Endothelial cell of umbilical vein (primary cell): ENCODE results near the gene DHX9. TPM values are rescaled to one million over a fixed set of nuclear protein-coding genes. Genes with fewer than 3 reads are reported as not detected.

Source experiments
- BruUV-seq: library from RNA; stranded (reverse); fragments of 400-500 nt; replicated peaks from 2 replicates; lab custom pipeline; 2021; lab: Mats Ljungman, UMichigan
- CTCF ChIA-PET: fragments of 300-600, 350-600 bp; sonication (Branson Sonifier 250); formaldehyde crosslinking; loops from one replicate; lab custom pipeline; 2021; ENCODE audit warnings: antibody characterized with exemption, inconsistent platforms; lab: Charles Lee
- POLR2A ChIA-PET: fragments of 300-600, 350-600 bp; sonication (Branson Sonifier 250); formaldehyde crosslinking; loops from one replicate; lab custom pipeline; 2021; ENCODE audit warnings: antibody characterized with exemption, inconsistent platforms; lab: Charles Lee
- DNase-seq: peaks from one replicate; pipeline ENCODE4 v3.0.0-alpha.2; 2011; ENCODE audit warnings: low read depth, low spot score
- FAIRE-seq: peaks from 2 replicates; lab custom pipeline; 2011; peaks lifted over from hg19 to GRCh38; lab: Jason Lieb, UNC
- H2AFZ ChIP-seq: 2 replicates; pipeline ENCODE4 v1.6.0; 2012; ENCODE audit warnings: low read depth, low read length, control low read depth, inconsistent platforms
- H3K27ac ChIP-seq: 2 replicates; pipeline ENCODE4 v1.5.1; 2011; ENCODE audit warnings: low read depth, mild to moderate bottlenecking, control low read depth, low read length, moderate library complexity; ENCODE audit not compliant: insufficient read depth
- H3K27me3 ChIP-seq, 2 experiments: 2 replicates each; pipeline versions ENCODE4 v1.6.0 to v1.6.1; 2011; ENCODE audit warnings: low read length in 2 of 2, mixed read lengths in 1 of 2; ENCODE audit not compliant: control insufficient read depth in 2 of 2, insufficient read depth in 2 of 2
- H3K36me3 ChIP-seq, 2 experiments: 2 replicates in 1 of 2; 3 replicates in 1 of 2; pipeline ENCODE4 v1.5.1; 2011; ENCODE audit warnings: low read length in 2 of 2, mild to moderate bottlenecking in 1 of 2, moderate library complexity in 1 of 2; ENCODE audit not compliant: control insufficient read depth in 2 of 2, insufficient read depth in 2 of 2; ENCODE audit errors: extremely low read depth in 1 of 2
- H3K4me1 ChIP-seq: 3 replicates; pipeline ENCODE4 v1.5.1; 2011; ENCODE audit warnings: mild to moderate bottlenecking, low read length; ENCODE audit not compliant: control insufficient read depth, insufficient read depth; ENCODE audit errors: extremely low read depth
- H3K4me2 ChIP-seq: 2 replicates; pipeline ENCODE4 v1.6.1; 2011; ENCODE audit warnings: low read length, control low read depth, mixed read lengths; ENCODE audit not compliant: insufficient read depth
- H3K4me3 ChIP-seq, 3 experiments: fragments of 200-600 bp in 1 of 3; sonication (generic), shearing (Covaris generic) in 1 of 3; replicated peaks in 1 of 3; 2 replicates each; pipeline ENCODE4 v1.5.1; 2011 to 2016; ENCODE audit warnings: control low read depth in 3 of 3, low read length in 3 of 3, mild to moderate bottlenecking in 2 of 3, inconsistent platforms in 1 of 3, low read depth in 1 of 3, moderate library complexity in 1 of 3; ENCODE audit not compliant: insufficient read depth in 1 of 3
- H3K79me2 ChIP-seq: 2 replicates; pipeline ENCODE4 v1.6.0; 2012; ENCODE audit warnings: low read length, inconsistent platforms; ENCODE audit not compliant: control insufficient read depth, insufficient read depth
- H3K9ac ChIP-seq: replicated peaks from 2 replicates; pipeline ENCODE3; 2011; ENCODE audit warnings: low read length, control low read depth; ENCODE audit not compliant: insufficient read depth; ENCODE audit errors: extremely low read depth
- H3K9me1 ChIP-seq: replicated peaks from 3 replicates; pipeline ENCODE4 v1.6.0; 2011; ENCODE audit warnings: mild to moderate bottlenecking, low read length; ENCODE audit not compliant: control insufficient read depth, insufficient read depth; ENCODE audit errors: extremely low read depth
- H3K9me3 ChIP-seq: replicated peaks from 2 replicates; pipeline ENCODE4 v1.5.1; 2012; ENCODE audit warnings: low read length, inconsistent platforms; ENCODE audit not compliant: control insufficient read depth, insufficient read depth
- H4K20me1 ChIP-seq: replicated peaks from 2 replicates; pipeline ENCODE3; 2011; ENCODE audit warnings: mild to moderate bottlenecking, low read length; ENCODE audit not compliant: control insufficient read depth, insufficient read depth; ENCODE audit errors: extremely low read depth
- EZH2 ChIP-seq: IDR thresholded peaks from 2 replicates; pipeline ENCODE4 v1.6.1; 2012; ENCODE audit warnings: borderline replicate concordance, low read depth, mild to moderate bottlenecking, moderate library complexity, low read length, inconsistent platforms; ENCODE audit not compliant: severe bottlenecking
- FOS ChIP-seq: IDR thresholded peaks from 2 replicates; pipeline ENCODE4 v1.6.1; 2011; ENCODE audit warnings: mild to moderate bottlenecking, low read length, moderate library complexity, borderline replicate concordance; ENCODE audit not compliant: insufficient read depth
- GATA2 ChIP-seq: IDR thresholded peaks from 2 replicates; pipeline ENCODE4 v1.7.0; 2011; ENCODE audit warnings: low read depth, mild to moderate bottlenecking, moderate library complexity, mixed read lengths, low read length; ENCODE audit not compliant: insufficient read length, insufficient read depth
- JUN ChIP-seq: IDR thresholded peaks from 2 replicates; pipeline ENCODE4 v1.6.1; 2011; ENCODE audit warnings: borderline replicate concordance, low read depth; ENCODE audit not compliant: insufficient read length, insufficient read depth
- MYC ChIP-seq: IDR thresholded peaks from one replicate; pipeline ENCODE4 v1.6.1; 2011; ENCODE audit warnings: mild to moderate bottlenecking, low read depth, low read length
- POLR2A ChIP-seq: IDR thresholded peaks from 2 replicates; pipeline ENCODE4 v1.6.1; 2012; ENCODE audit warnings: low read depth, mild to moderate bottlenecking, control low read depth, low read length
- POLR2AphosphoS5 ChIP-seq: IDR thresholded peaks from 2 replicates; pipeline ENCODE4 v1.6.1; 2012; ENCODE audit warnings: low read depth, mild to moderate bottlenecking, control low read depth, low read length, moderate library complexity; ENCODE audit not compliant: insufficient read depth
- dilution Hi-C: fragments of 300-500 bp; cut with MboI; formaldehyde crosslinking; loops from one replicate; pipeline ENCODE4 v1.15.0; 2019; ENCODE audit warnings: low sequenced_read_pairs; ENCODE audit not compliant: extremely low pct_ligation_motif_present
- intact Hi-C: fragments of 100-400 bp; cut with micrococcal nuclease; formaldehyde crosslinking; loops from one replicate; pipeline ENCODE4 v1.10.0; 2022
- polyA plus RNA-seq, 4 experiments: library from polyadenylated mRNA; depleted of rRNA in 3 of 4; stranded (reverse) in 3 of 4; unstranded in 1 of 4; fragments of >200 nt; gene quantifications; 2 replicates each; pipeline versions ENCODE4 v1.2.1 to v1.2.3, GENCODE V29; 2011 to 2012; ENCODE audit warnings: missing spikeins in 1 of 4
- total RNA-seq: library from RNA; stranded (reverse); gene quantifications from 2 replicates; pipeline ENCODE4 v1.2.3, GENCODE V29; 2021
- TF ChIP-seq, protein P1 (sequence below): IDR thresholded peaks from 2 replicates; pipeline ENCODE4 v1.6.1; 2011; ENCODE audit not compliant: insufficient read depth, insufficient read length
- TF ChIP-seq, protein P2 (sequence below), 2 donors: IDR thresholded peaks; 1 replicate in 1 of 2; 2 replicates in 1 of 2; pipeline ENCODE4 v1.5.1; 2011; ENCODE audit warnings: low read length in 2 of 2, mild to moderate bottlenecking in 2 of 2, moderate library complexity in 2 of 2, control low read depth in 1 of 2, inconsistent platforms in 1 of 2, low read depth in 1 of 2; ENCODE audit not compliant: insufficient read depth in 1 of 2; ENCODE audit errors: extremely low read depth in 1 of 2

Gene DHX9
- total and polyA plus RNA-seq, 2 donors (not counting 3 experiments of a cell fraction or from before 2014, with no cell fraction given): 142 to 220 TPM

DNA sequence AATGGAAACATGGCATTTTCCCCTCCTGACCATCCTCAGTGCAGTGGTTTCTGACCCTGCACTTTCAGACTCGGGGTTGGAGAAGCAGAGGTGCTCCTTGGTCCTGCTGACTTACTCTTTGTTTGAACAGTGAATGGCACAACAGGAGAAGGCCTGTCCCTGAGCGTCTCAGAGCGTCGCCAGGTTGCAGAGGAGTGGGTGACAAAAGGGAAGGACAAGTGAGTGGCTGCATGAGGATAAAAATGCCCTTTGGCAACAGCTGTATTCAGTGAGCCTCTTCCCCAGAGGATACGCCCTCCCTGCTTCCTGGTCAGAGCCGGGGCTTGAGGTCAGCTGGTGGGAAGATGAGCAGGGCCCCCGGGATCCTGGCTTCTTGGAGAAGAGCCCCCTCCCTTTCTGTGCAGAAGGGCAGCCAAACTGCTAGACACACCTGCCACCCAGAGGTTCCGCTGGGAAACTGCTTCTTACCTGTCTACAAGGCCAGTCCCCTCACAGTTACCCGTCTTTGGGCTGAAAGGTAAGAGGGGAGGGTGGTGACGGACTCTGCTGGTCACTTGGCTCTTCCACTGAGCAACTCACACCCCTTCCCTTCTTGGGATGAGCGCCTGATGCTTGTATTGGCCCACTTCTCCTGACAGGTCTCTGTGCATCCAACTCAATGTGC is 33.0 kb upstream of the DHX9 start:
- Histone ChIP-seq H3K4me2 (no peak overlapping the region), H4K20me1 (no peaks in the 10 kb centered on the region), H3K9me3 (no peaks in the 10 kb centered on the region), H3K4me3 (no peak overlapping the region), H3K4me1 (no peaks in the 10 kb centered on the region), H3K9me1 (no peaks in the 10 kb centered on the region), H2AFZ (no peak overlapping the region), H3K79me2 (no peaks in the 10 kb centered on the region), H3K9ac (no peak overlapping the region), H3K36me3 (no peaks in the 10 kb centered on the region), H3K27ac (no peak overlapping the region), H3K27me3 (no peaks in the 10 kb centered on the region)
- dilution Hi-C loops (no loop called here), intact Hi-C loops (no loop called here)
- DNase-seq: no peak
- CTCF ChIA-PET: no interaction called here
- FAIRE-seq: no peak
- POLR2A ChIA-PET: no interaction called here
- BruUV-seq: no TSS peak
- TF ChIP-seq, protein P1, sequence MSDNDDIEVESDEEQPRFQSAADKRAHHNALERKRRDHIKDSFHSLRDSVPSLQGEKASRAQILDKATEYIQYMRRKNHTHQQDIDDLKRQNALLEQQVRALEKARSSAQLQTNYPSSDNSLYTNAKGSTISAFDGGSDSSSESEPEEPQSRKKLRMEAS: no peak
- no peak for TF ChIP-seq JUN
- TF ChIP-seq FOS: no peak
- no peak for TF ChIP-seq MYC
- TF ChIP-seq, protein P2, sequence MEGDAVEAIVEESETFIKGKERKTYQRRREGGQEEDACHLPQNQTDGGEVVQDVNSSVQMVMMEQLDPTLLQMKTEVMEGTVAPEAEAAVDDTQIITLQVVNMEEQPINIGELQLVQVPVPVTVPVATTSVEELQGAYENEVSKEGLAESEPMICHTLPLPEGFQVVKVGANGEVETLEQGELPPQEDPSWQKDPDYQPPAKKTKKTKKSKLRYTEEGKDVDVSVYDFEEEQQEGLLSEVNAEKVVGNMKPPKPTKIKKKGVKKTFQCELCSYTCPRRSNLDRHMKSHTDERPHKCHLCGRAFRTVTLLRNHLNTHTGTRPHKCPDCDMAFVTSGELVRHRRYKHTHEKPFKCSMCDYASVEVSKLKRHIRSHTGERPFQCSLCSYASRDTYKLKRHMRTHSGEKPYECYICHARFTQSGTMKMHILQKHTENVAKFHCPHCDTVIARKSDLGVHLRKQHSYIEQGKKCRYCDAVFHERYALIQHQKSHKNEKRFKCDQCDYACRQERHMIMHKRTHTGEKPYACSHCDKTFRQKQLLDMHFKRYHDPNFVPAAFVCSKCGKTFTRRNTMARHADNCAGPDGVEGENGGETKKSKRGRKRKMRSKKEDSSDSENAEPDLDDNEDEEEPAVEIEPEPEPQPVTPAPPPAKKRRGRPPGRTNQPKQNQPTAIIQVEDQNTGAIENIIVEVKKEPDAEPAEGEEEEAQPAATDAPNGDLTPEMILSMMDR (IDR thresholded peaks at IDR 0.05; ENCODE audit: extremely low read depth in 1 of 2, insufficient read depth in 1 of 2, low read depth in 1 of 2, low read length in 2 of 2): no peak
- no peak for TF ChIP-seq POLR2A
- no peak for TF ChIP-seq GATA2
- no peak for TF ChIP-seq EZH2
- no peak for TF ChIP-seq POLR2AphosphoS5
